Psoas muscle (tissue), 8 donors: ENCODE results near the gene CNOT2. TPM values are rescaled to one million over a fixed set of nuclear protein-coding genes. Genes with fewer than 3 reads are reported as not detected.

Source experiments
- ATAC-seq, 4 donors: fragments of 200-7000 bp; cut with Tn5 transposase; one replicate each; pipeline ENCODE4 v1.9.1; 2020; ENCODE audit warnings: moderate library complexity in 3 of 4, mild to moderate bottlenecking in 2 of 4
- DNase-seq, 2 donors: peaks; one replicate each; pipeline ENCODE4 v3.0.0-alpha.2; 2020
- H3K27ac ChIP-seq: fragments of 200-600 bp; one replicate; pipeline ENCODE4 v1.8.0; 2022
- H3K27me3 ChIP-seq, 3 donors: fragments of 200-600 bp in 1 of 3; one replicate each; pipeline versions ENCODE4 v1.6.1 to v1.8.0; 2013 to 2022; ENCODE audit warnings: low read length in 2 of 3, mild to moderate bottlenecking in 2 of 3, moderate library complexity in 1 of 3; ENCODE audit not compliant: insufficient read depth in 3 of 3
- H3K36me3 ChIP-seq, 2 donors: fragments of 200-600 bp in 1 of 2; one replicate each; pipeline versions ENCODE4 v1.6.1 to v1.8.0; 2013 to 2022; ENCODE audit warnings: low read depth in 1 of 2, mild to moderate bottlenecking in 1 of 2, moderate library complexity in 1 of 2; ENCODE audit not compliant: insufficient read depth in 1 of 2
- H3K4me1 ChIP-seq: fragments of 200-600 bp; one replicate; pipeline ENCODE4 v1.8.0; 2022
- H3K4me3 ChIP-seq: fragments of 200-600 bp; one replicate; pipeline ENCODE4 v1.8.0; 2022; ENCODE audit warnings: mild to moderate bottlenecking
- H3K9me3 ChIP-seq: fragments of 200-600 bp; one replicate; pipeline ENCODE4 v1.8.0; 2022
- WGBS, 3 donors: extraction: QIAGEN DNeasy Blood & Tissue Kit; methylation state at CpG; one replicate each; pipeline versions ENCODE4 v1.1.6 to v1.1.7; 2013; 5-methylcytosine and 5-hydroxymethylcytosine counted together
- intact Hi-C, 2 donors: fragments of 100-400 bp; cut with DNase I; formaldehyde crosslinking; loops; one replicate each; pipeline versions ENCODE4 v1.11.0 to v1.14.2; 2022
- polyA plus RNA-seq, 3 donors: library from polyadenylated mRNA; stranded (reverse); fragments of 200-250 nt; gene quantifications; one replicate each; pipeline ENCODE4 v1.2.3, GENCODE V29; 2013
- total RNA-seq, 4 donors: library from RNA; stranded (reverse); fragmentation: NEBNext Ultra II Directional in 2 of 4; extraction: Animal tissue kit (Norgen Biotek cat#: 25700) in 2 of 4; gene quantifications; one replicate each; pipeline versions ENCODE4 v1.2.1 to v1.2.4, GENCODE V29; 2021 to 2023
- TF ChIP-seq, protein P1 (sequence below): fragments of 200-600 bp; IDR thresholded peaks from one replicate; pipeline ENCODE4 v1.8.0; 2022; ENCODE audit warnings: antibody characterized with exemption
- donor health status: healthy with polysubstance abuse.
- donor health status: DM: no; HTN: no; CAD: no; lungs with moderate emphysema.
- donor health status: Bipolar disorder and iron deficiency.
- donor health status: healthy.
- donor health status: DM: yes; HTN: yes; CAD: no.
- donor health status: DM: no; HTN: no; CAD: no.
- donor health status: DM: no; HTN: no; CAD: no.
- donor health status: DM: yes; HTN: yes; CAD: no.

CNOT2 gene
- total and polyA plus RNA-seq, 7 donors, result 28.5 to 46.3 (median 34.7) TPM

DNA sequence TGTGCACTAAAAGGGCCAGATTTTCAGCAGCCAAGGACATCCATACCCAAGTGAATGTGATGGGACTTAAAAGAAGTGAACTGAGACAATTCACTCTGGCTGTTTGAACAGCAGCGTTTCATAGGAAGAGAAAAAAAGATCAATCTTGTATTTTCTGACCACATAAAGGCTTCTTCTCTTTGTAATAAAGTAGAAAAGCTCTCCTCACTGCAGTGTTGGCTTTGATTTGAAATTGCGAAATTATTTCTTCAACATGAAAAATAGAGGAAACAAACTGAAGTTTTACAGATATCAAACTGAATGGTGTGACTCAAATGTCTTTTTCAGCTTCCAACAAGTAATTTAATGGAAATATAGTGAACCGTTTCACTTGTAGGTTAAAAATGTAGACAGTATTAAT is 111.6 kb downstream of the CNOT2 start:
- 72 to 81% (median 74%) methylated on average over 3 of the region's 3 CpGs for WGBS, 3 donors
- H3K27me3 ChIP-seq, result no peaks in the 10 kb centered on the region
- H3K27ac ChIP-seq, result no peak overlapping the region
- ATAC-seq (no peak), DNase-seq (no peak)
- H3K4me3 ChIP-seq, result no peak overlapping the region
- intact Hi-C loops, result no loop called here
- no peaks in the 10 kb centered on the region for H3K9me3 ChIP-seq
- peaks cover 0 to 39% of the 10 kb centered on the region in 2 donors for H3K36me3 ChIP-seq
- no peaks in the 10 kb centered on the region for H3K4me1 ChIP-seq
- TF ChIP-seq, protein P1, sequence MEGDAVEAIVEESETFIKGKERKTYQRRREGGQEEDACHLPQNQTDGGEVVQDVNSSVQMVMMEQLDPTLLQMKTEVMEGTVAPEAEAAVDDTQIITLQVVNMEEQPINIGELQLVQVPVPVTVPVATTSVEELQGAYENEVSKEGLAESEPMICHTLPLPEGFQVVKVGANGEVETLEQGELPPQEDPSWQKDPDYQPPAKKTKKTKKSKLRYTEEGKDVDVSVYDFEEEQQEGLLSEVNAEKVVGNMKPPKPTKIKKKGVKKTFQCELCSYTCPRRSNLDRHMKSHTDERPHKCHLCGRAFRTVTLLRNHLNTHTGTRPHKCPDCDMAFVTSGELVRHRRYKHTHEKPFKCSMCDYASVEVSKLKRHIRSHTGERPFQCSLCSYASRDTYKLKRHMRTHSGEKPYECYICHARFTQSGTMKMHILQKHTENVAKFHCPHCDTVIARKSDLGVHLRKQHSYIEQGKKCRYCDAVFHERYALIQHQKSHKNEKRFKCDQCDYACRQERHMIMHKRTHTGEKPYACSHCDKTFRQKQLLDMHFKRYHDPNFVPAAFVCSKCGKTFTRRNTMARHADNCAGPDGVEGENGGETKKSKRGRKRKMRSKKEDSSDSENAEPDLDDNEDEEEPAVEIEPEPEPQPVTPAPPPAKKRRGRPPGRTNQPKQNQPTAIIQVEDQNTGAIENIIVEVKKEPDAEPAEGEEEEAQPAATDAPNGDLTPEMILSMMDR, result no peak

DNA sequence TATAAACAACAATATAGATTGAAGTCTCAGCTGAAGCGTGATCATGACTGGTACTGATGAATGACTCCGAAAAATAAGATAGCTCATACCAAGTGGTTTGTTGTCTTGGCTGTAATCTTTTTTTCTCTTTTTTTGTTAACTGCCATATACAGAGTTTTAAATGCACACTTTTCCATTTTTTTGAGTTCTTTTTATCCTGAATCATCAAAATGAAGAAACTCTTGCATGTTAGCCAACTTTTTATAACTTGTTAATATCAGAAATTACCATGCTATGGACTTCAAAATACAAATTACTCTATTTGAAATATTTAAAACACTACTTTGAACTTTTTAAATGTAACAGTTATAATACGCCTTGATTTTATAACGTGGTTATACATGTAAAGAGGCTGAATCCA is 112.7 kb downstream of the CNOT2 start:
- DNase-seq (no peak), ATAC-seq (no peak)
- H3K27me3 ChIP-seq, result no peaks in the 10 kb centered on the region
- intact Hi-C loops, result no loop called here
- H3K4me1 ChIP-seq, result no peaks in the 10 kb centered on the region
- no peak overlapping the region for H3K27ac ChIP-seq
- H3K4me3 ChIP-seq, result no peak overlapping the region
- H3K9me3 ChIP-seq, result no peaks in the 10 kb centered on the region
- H3K36me3 ChIP-seq, result peaks cover 0 to 39% of the 10 kb centered on the region in 2 donors
- WGBS, 3 donors, result 97 to 99% (median 99%) methylated on average over 4 of the region's 4 CpGs
- TF ChIP-seq, protein P1, result no peak

DNA sequence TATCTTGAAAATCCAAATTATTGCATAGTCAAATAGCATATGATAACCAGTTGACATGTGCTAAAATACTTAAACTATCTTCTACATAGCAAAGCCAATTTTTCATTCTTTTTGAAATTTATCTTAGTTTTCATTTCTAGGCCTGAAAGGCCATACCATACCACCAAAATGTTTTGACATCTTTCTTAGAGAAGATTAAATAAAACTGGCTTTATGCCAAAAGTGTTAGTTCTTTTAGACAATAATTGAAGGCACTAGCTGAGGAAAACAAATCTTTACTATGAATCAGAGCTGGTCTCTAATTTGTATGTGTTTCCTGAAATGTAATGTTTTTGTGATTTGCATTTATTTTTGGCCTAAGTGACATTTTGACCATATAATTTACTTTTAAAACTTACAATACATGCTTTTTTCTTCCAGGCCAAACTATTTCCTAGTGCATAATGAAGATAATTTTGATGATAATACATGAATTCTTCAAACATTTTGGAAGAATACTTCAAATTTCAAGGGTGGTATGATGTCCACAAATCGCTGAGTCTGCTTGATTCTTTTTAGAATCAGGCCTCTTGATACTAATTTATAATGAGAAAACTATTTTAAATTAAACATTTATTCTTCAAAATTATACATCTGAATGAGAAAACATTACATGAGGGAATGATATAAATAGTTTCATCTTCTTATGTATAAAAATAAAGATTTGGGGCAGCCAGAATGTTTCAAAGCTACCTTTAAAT is 116.4 kb downstream of the CNOT2 start:
- 94 to 95% (median 94%) methylated on average over 1 of the region's 1 CpG for WGBS, 3 donors
- H3K36me3 ChIP-seq, result peaks cover 0 to 15% of the 10 kb centered on the region in 2 donors

DNA sequence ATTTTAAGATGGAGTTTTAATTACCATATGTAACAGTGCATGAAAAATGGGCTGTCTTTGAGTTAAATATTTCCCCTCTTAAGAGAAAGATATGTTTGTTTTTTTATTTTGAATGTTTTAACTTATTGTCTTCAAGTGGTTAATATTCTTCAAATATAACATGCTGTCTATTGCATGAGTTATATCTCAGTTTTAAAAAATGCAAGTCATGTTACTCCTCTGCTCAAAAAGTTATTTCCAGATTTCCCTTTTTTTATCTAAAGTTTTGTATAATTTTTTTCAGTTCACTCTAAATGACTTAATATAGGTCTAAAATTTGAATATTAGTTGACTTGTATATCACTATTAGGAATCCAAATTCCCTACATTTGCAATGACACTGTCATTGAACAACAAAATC is 117.0 kb downstream of the CNOT2 start:
- peaks cover 0 to 9% of the 10 kb centered on the region in 2 donors for H3K36me3 ChIP-seq
- intact Hi-C loops, result loop anchor here in 1 of 2 donors (10.0 kb wide), 1 partner anchor 465 kb away; no protein-coding TSS in a partner anchor
- TF ChIP-seq, protein P1, result no peak
- DNase-seq, result no peak
- H3K27me3 ChIP-seq, result peaks cover 0 to 29% (median 0%) of the 10 kb centered on the region in 3 donors
- no peaks in the 10 kb centered on the region for H3K9me3 ChIP-seq
- H3K4me1 ChIP-seq, result peaks cover 4% of the 10 kb centered on the region
- H3K4me3 ChIP-seq, result no peak overlapping the region
- ATAC-seq, result no peak
- H3K27ac ChIP-seq, result no peak overlapping the region

More for the DNA sequence above, 116.4 kb downstream of the CNOT2 start:
- DNase-seq, result no peak
- Histone ChIP-seq H3K4me1 (no peaks in the 10 kb centered on the region), H3K9me3 (no peaks in the 10 kb centered on the region), H3K27ac (no peak overlapping the region), H3K4me3 (no peak overlapping the region), H3K27me3 (peaks cover 0 to 23% (median 0%) of the 10 kb centered on the region in 3 donors)
- intact Hi-C loops, result loop anchor here in 1 of 2 donors (10.0 kb wide), 1 partner anchor 465 kb away; no protein-coding TSS in a partner anchor
- no peak for ATAC-seq
- TF ChIP-seq, protein P1, result no peak
